ENCODE results near the gene LAMA2. TPM values are rescaled to one million over a fixed set of nuclear protein-coding genes. Genes with fewer than 3 reads are reported as not detected.

LAMA2 gene
- total RNA-seq, 4 donors from 2014 or later: 15.4 to 55.3 (median 38.7) TPM

GRCh38 chr6:128963561-128963960 lies 80.6 kb downstream of the LAMA2 start:
- H3K27me3 ChIP-seq: no peaks in the 10 kb centered on the region
- H3K4me3 ChIP-seq: no peak overlapping the region
- DNase-seq: no peak
- H3K4me1 ChIP-seq: no peaks in the 10 kb centered on the region
- no peak for TF ChIP-seq CTCF (IDR thresholded peaks at IDR 0.05)
- TF ChIP-seq POLR2A (IDR thresholded peaks at IDR 0.05): no peak
- H3K9me3 ChIP-seq: no peaks in the 10 kb centered on the region
- no peak overlapping the region for H3K27ac ChIP-seq
- no peaks in the 10 kb centered on the region for H3K36me3 ChIP-seq

- no peaks in the 10 kb centered on the region for H3K9me3 ChIP-seq
- H3K4me1 ChIP-seq: no peaks in the 10 kb centered on the region
- no peak overlapping the region for H3K27ac ChIP-seq
- H3K27me3 ChIP-seq: no peaks in the 10 kb centered on the region
- H3K4me3 ChIP-seq: no peak overlapping the region
- DNase-seq: no peak
- TF ChIP-seq CTCF (IDR thresholded peaks at IDR 0.05) (no peak), POLR2A (IDR thresholded peaks at IDR 0.05) (no peak)
- H3K36me3 ChIP-seq: no peaks in the 10 kb centered on the region
Measured at GRCh38 chr6:128964233-128964755, 81.4 kb downstream of the LAMA2 start.

GRCh38 chr6:128964771-128965170 lies 81.8 kb downstream of the LAMA2 start:
- DNase-seq: no peak
- H3K27ac ChIP-seq: no peak overlapping the region
- TF ChIP-seq POLR2A (IDR thresholded peaks at IDR 0.05) (no peak), CTCF (IDR thresholded peaks at IDR 0.05) (no peak)
- no peaks in the 10 kb centered on the region for H3K9me3 ChIP-seq
- no peak overlapping the region for H3K4me3 ChIP-seq
- no peaks in the 10 kb centered on the region for H3K27me3 ChIP-seq
- no peaks in the 10 kb centered on the region for H3K36me3 ChIP-seq
- no peaks in the 10 kb centered on the region for H3K4me1 ChIP-seq

GRCh38 chr6:128966934-128967333 lies 84.0 kb downstream of the LAMA2 start:
- no peak overlapping the region for H3K4me3 ChIP-seq
- no peak overlapping the region for H3K27ac ChIP-seq
- no peaks in the 10 kb centered on the region for H3K36me3 ChIP-seq
- no peaks in the 10 kb centered on the region for H3K9me3 ChIP-seq
- H3K4me1 ChIP-seq: no peaks in the 10 kb centered on the region
- DNase-seq: no peak
- H3K27me3 ChIP-seq: no peaks in the 10 kb centered on the region
- TF ChIP-seq POLR2A (IDR thresholded peaks at IDR 0.05): no peak
- no peak for TF ChIP-seq CTCF (IDR thresholded peaks at IDR 0.05)

- Histone ChIP-seq H3K36me3 (no peaks in the 10 kb centered on the region), H3K4me3 (no peak overlapping the region), H3K9me3 (no peaks in the 10 kb centered on the region), H3K27me3 (no peaks in the 10 kb centered on the region), H3K27ac (no peak overlapping the region), H3K4me1 (no peaks in the 10 kb centered on the region)
- TF ChIP-seq POLR2A (IDR thresholded peaks at IDR 0.05): no peak
- no peak for TF ChIP-seq CTCF (IDR thresholded peaks at IDR 0.05)
- DNase-seq: no peak
Measured at GRCh38 chr6:128979071-128979470, 96.1 kb downstream of the LAMA2 start.

GRCh38 chr6:128981716-128982115 lies 98.8 kb downstream of the LAMA2 start:
- H3K9me3 ChIP-seq: no peaks in the 10 kb centered on the region
- H3K27me3 ChIP-seq: no peaks in the 10 kb centered on the region
- TF ChIP-seq POLR2A (IDR thresholded peaks at IDR 0.05): no peak
- no peak for TF ChIP-seq CTCF (IDR thresholded peaks at IDR 0.05)
- no peak overlapping the region for H3K4me3 ChIP-seq
- H3K4me1 ChIP-seq: no peaks in the 10 kb centered on the region
- H3K27ac ChIP-seq: no peak overlapping the region
- H3K36me3 ChIP-seq: no peaks in the 10 kb centered on the region
- no peak for DNase-seq
